HepG2 (cell line): ENCODE measurements around the gene SF3B6.

Experiments
- FOSL2 ChIP-seq: sonication (generic); formaldehyde crosslinking; IDR thresholded peaks from 2 replicates; pipeline ENCODE4 v1.4.0; 2020; ENCODE audit warnings: missing genetic modification reagents
- RAD21 ChIP-seq: fragments of 450-650 bp; formaldehyde crosslinking; IDR thresholded peaks from 2 replicates; pipeline ENCODE4 v1.5.0; 2020; ENCODE audit warnings: mild to moderate bottlenecking
- SUZ12 ChIP-seq: fragments of 150-350 bp; IDR thresholded peaks from 2 replicates; pipeline ENCODE4 v1.6.1; 2014; ENCODE audit warnings: low read depth, low read length
- TBL1XR1 ChIP-seq: fragments of 150-350 bp; IDR thresholded peaks from 2 replicates; pipeline ENCODE4 v1.6.1; 2014; ENCODE audit warnings: borderline replicate concordance, low read length; ENCODE audit not compliant: partially characterized antibody
- ZFX ChIP-seq: sonication (generic); formaldehyde crosslinking; IDR thresholded peaks from 2 replicates; pipeline ENCODE4 v1.4.0; 2020; ENCODE audit warnings: mild to moderate bottlenecking, low read depth, missing genetic modification reagents, moderate library complexity
- TF ChIP-seq, protein P1 (sequence below): sonication (generic); formaldehyde crosslinking; IDR thresholded peaks from 2 replicates; pipeline ENCODE4 v1.5.0; 2020; ENCODE audit warnings: mild to moderate bottlenecking, missing genetic modification reagents, moderate library complexity

DNA sequence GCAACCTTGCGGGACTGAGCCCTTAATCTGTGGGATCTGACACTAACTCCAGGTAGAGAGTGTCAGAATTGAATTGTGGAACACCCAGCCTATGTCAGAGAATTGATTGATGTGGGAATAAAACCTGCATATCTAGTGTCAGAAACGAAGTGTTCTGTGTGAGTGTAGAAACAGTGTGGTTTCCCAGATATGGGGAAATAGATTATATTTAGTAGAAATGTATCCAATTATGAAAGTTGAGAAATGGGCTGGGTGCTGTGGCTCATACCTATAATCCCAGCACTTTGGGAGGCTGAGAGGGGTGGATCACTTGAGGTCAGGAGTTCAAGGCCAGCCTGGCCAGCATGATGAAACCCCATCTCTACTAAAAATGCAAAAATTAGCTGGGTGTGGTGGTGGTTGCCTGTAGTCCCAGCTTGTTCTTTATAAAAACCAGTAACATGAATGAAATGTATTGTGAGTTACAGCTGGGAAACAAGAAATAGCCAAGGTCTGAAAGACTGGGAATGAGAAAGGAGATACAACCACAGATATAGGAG, 12.8 kb upstream of the SF3B6 start:
- TF ChIP-seq SUZ12 (no peak), FOSL2 (no peak), TBL1XR1 (no peak), RAD21 (CRISPR knock-in tag) (no peak), ZFX (no peak)
- TF ChIP-seq, protein P1, sequence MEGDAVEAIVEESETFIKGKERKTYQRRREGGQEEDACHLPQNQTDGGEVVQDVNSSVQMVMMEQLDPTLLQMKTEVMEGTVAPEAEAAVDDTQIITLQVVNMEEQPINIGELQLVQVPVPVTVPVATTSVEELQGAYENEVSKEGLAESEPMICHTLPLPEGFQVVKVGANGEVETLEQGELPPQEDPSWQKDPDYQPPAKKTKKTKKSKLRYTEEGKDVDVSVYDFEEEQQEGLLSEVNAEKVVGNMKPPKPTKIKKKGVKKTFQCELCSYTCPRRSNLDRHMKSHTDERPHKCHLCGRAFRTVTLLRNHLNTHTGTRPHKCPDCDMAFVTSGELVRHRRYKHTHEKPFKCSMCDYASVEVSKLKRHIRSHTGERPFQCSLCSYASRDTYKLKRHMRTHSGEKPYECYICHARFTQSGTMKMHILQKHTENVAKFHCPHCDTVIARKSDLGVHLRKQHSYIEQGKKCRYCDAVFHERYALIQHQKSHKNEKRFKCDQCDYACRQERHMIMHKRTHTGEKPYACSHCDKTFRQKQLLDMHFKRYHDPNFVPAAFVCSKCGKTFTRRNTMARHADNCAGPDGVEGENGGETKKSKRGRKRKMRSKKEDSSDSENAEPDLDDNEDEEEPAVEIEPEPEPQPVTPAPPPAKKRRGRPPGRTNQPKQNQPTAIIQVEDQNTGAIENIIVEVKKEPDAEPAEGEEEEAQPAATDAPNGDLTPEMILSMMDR (CRISPR knock-in tag), result no peak
